ENCODE data around the gene GNPAT.

GNPAT gene

DNA sequence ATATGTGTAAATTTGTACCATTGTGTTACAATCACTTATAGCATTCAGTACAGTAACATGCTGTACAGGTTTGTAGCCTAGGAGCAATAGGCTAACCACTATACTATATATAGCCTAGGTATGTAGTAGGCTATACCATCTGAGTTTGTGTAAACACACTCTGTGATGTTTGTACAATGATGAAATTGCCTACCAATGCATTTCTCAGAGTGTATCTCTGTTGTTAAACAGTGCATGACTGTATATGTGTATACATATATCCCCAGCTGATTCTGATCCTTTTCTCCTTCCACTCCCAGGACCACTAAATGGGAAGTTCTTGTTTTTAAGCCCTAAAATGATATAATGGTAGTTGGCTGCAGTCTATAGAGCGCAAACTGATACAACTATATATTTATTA, 7.8 kb downstream of the GNPAT start:
- peaks cover 5 to 8% of the 10 kb centered on the region in 2 donors for H3K36me3 ChIP-seq (ENCODE audit: control insufficient read depth in 2 of 2, insufficient read depth in 2 of 2, low read length in 2 of 2)

DNA sequence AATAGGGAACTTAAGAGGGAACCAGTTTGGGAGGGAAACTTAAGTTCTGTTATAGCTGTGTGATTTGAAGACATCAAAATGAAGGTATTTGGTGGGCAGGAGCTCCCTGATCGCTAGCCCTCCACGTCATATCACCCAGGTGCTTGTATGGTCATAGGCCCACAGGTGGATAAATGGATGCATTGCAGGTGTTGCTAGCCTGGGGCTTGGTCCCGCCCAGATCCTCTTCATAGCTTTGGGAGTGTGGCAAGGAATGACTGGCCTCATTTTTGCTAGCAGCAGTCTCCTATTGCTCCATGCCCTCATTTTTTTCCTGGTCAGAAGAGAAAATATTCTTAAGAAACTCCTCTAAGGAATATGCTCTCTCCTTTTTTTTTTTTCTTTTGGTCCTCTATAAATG, 11.3 kb downstream of the GNPAT start:
- no peaks in the 10 kb centered on the region for H3K27me3 ChIP-seq (ENCODE audit: control insufficient read depth in 1 of 2, insufficient read depth in 2 of 2, low read length in 2 of 2)
- H3K27ac ChIP-seq (ENCODE audit: low read length): no peak overlapping the region
- H3K4me1 ChIP-seq (ENCODE audit: control insufficient read depth, insufficient read depth, low read length): no peaks in the 10 kb centered on the region
- peaks cover 17 to 22% of the 10 kb centered on the region in 2 donors for H3K36me3 ChIP-seq (ENCODE audit: control insufficient read depth in 2 of 2, insufficient read depth in 2 of 2, low read length in 2 of 2)
- H3K9ac ChIP-seq (ENCODE audit: low read length in 2 of 2): no peak overlapping the region
- H3K9me3 ChIP-seq (ENCODE audit: control insufficient read depth in 2 of 2, low read length in 2 of 2): no peaks in the 10 kb centered on the region
- H3K4me3 ChIP-seq (ENCODE audit: low read length in 2 of 2): no peak overlapping the region

More for the DNA sequence above, 7.8 kb downstream of the GNPAT start:
- H3K27me3 ChIP-seq (ENCODE audit: control insufficient read depth in 1 of 2, insufficient read depth in 2 of 2, low read length in 2 of 2): no peaks in the 10 kb centered on the region
- H3K4me3 ChIP-seq (ENCODE audit: low read length in 2 of 2): no peak overlapping the region
- no peaks in the 10 kb centered on the region for H3K4me1 ChIP-seq (ENCODE audit: control insufficient read depth, insufficient read depth, low read length)
- no peak overlapping the region for H3K9ac ChIP-seq (ENCODE audit: low read length in 2 of 2)
- no peaks in the 10 kb centered on the region for H3K9me3 ChIP-seq (ENCODE audit: control insufficient read depth in 2 of 2, low read length in 2 of 2)
- no peak overlapping the region for H3K27ac ChIP-seq (ENCODE audit: low read length)

GRCh38 chr1:231260351-231260750, 19.3 kb downstream of the GNPAT start:
- Histone ChIP-seq H3K4me3 (ENCODE audit: low read length in 2 of 2) (no peak overlapping the region), H3K9me3 (ENCODE audit: control insufficient read depth in 2 of 2, low read length in 2 of 2) (no peaks in the 10 kb centered on the region), H3K36me3 (ENCODE audit: control insufficient read depth in 2 of 2, insufficient read depth in 2 of 2, low read length in 2 of 2) (peaks cover 42% of the 10 kb centered on the region in 2 donors), H3K27ac (ENCODE audit: low read length) (no peak overlapping the region), H3K4me1 (ENCODE audit: control insufficient read depth, insufficient read depth, low read length) (no peaks in the 10 kb centered on the region), H3K27me3 (ENCODE audit: control insufficient read depth in 1 of 2, insufficient read depth in 2 of 2, low read length in 2 of 2) (no peaks in the 10 kb centered on the region), H3K9ac (ENCODE audit: low read length in 2 of 2) (no peak overlapping the region)

DNA sequence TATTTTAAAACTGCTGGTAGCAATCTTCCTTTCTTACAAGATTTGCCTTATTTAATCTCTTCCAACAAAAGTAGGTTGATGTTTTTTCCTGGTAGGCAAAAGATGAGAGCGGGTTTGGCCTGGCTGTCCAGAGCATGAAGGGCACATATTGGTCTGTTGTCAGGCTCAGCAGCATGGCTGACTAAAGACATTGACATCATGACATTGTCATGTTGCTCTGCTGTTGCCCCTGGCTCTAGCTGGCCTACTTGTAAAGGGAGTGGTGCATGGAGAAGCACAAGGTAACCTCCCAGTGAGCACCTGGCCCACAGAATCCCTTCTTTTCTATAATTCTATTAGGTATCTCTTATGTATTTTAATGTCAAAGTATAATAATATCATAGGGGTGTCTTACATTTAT, 23.6 kb downstream of the GNPAT start:
- Histone ChIP-seq H3K27ac (ENCODE audit: low read length) (no peak overlapping the region), H3K9ac (ENCODE audit: low read length in 2 of 2) (no peak overlapping the region), H3K27me3 (ENCODE audit: control insufficient read depth in 1 of 2, insufficient read depth in 2 of 2, low read length in 2 of 2) (no peaks in the 10 kb centered on the region), H3K9me3 (ENCODE audit: control insufficient read depth in 2 of 2, low read length in 2 of 2) (no peaks in the 10 kb centered on the region), H3K4me3 (ENCODE audit: low read length in 2 of 2) (no peak overlapping the region), H3K4me1 (ENCODE audit: control insufficient read depth, insufficient read depth, low read length) (no peaks in the 10 kb centered on the region), H3K36me3 (ENCODE audit: control insufficient read depth in 2 of 2, insufficient read depth in 2 of 2, low read length in 2 of 2) (peaks cover 50 to 52% of the 10 kb centered on the region in 2 donors)

- Histone ChIP-seq H3K4me1 (ENCODE audit: control insufficient read depth, insufficient read depth, low read length) (no peaks in the 10 kb centered on the region), H3K4me3 (ENCODE audit: low read length in 2 of 2) (no peak overlapping the region), H3K27ac (ENCODE audit: low read length) (no peak overlapping the region), H3K9ac (ENCODE audit: low read length in 2 of 2) (no peak overlapping the region), H3K36me3 (ENCODE audit: control insufficient read depth in 2 of 2, insufficient read depth in 2 of 2, low read length in 2 of 2) (peaks cover 42 to 44% of the 10 kb centered on the region in 2 donors), H3K27me3 (ENCODE audit: control insufficient read depth in 1 of 2, insufficient read depth in 2 of 2, low read length in 2 of 2) (no peaks in the 10 kb centered on the region), H3K9me3 (ENCODE audit: control insufficient read depth in 2 of 2, low read length in 2 of 2) (no peaks in the 10 kb centered on the region)
Observed at GRCh38 chr1:231265379-231265778, 24.4 kb downstream of the GNPAT start.

DNA sequence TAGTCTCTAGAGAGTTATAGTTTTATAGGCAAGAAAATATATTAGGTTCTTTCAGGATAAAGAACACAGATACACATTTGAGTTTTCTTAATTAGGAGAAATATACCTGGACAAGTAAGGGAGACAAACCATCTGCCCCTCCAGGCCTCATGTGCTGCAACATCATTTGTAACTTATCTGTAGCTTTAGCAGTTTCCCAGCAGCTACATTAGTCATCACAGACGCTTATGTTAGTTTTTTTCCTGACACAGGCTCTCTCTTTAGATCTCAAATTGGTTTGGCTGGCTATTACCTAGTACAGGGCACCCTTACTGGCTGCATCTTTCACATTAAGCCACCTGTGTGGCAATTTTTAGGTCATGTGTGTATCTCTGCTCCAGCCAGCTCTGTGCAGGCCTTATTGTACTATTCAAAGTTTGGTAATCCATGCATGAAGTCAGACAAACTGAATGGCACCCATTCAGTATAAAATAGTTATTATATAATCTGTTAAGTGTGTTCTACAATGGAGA, 25.9 kb downstream of the GNPAT start:
- H3K27me3 ChIP-seq (ENCODE audit: control insufficient read depth in 1 of 2, insufficient read depth in 2 of 2, low read length in 2 of 2): no peaks in the 10 kb centered on the region
- no peaks in the 10 kb centered on the region for H3K4me1 ChIP-seq (ENCODE audit: control insufficient read depth, insufficient read depth, low read length)
- H3K4me3 ChIP-seq (ENCODE audit: low read length in 2 of 2): no peak overlapping the region
- peaks cover 43 to 48% of the 10 kb centered on the region in 2 donors for H3K36me3 ChIP-seq (ENCODE audit: control insufficient read depth in 2 of 2, insufficient read depth in 2 of 2, low read length in 2 of 2)
- no peaks in the 10 kb centered on the region for H3K9me3 ChIP-seq (ENCODE audit: control insufficient read depth in 2 of 2, low read length in 2 of 2)
- no peak overlapping the region for H3K27ac ChIP-seq (ENCODE audit: low read length)
- no peak overlapping the region for H3K9ac ChIP-seq (ENCODE audit: low read length in 2 of 2)

- H3K36me3 ChIP-seq (ENCODE audit: control insufficient read depth in 2 of 2, insufficient read depth in 2 of 2, low read length in 2 of 2): peaks cover 50 to 54% of the 10 kb centered on the region in 2 donors
- no peaks in the 10 kb centered on the region for H3K4me1 ChIP-seq (ENCODE audit: control insufficient read depth, insufficient read depth, low read length)
- no peak overlapping the region for H3K27ac ChIP-seq (ENCODE audit: low read length)
- H3K9ac ChIP-seq (ENCODE audit: low read length in 2 of 2): no peak overlapping the region
- no peak overlapping the region for H3K4me3 ChIP-seq (ENCODE audit: low read length in 2 of 2)
- no peaks in the 10 kb centered on the region for H3K9me3 ChIP-seq (ENCODE audit: control insufficient read depth in 2 of 2, low read length in 2 of 2)
- no peaks in the 10 kb centered on the region for H3K27me3 ChIP-seq (ENCODE audit: control insufficient read depth in 1 of 2, insufficient read depth in 2 of 2, low read length in 2 of 2)
Observed at GRCh38 chr1:231272173-231272572, 31.2 kb downstream of the GNPAT start.

- no peaks in the 10 kb centered on the region for H3K9me3 ChIP-seq (ENCODE audit: control insufficient read depth in 2 of 2, low read length in 2 of 2)
- H3K27ac ChIP-seq (ENCODE audit: low read length): no peak overlapping the region
- H3K4me1 ChIP-seq (ENCODE audit: control insufficient read depth, insufficient read depth, low read length): no peaks in the 10 kb centered on the region
- H3K9ac ChIP-seq (ENCODE audit: low read length in 2 of 2): no peak overlapping the region
- no peaks in the 10 kb centered on the region for H3K27me3 ChIP-seq (ENCODE audit: control insufficient read depth in 1 of 2, insufficient read depth in 2 of 2, low read length in 2 of 2)
- H3K4me3 ChIP-seq (ENCODE audit: low read length in 2 of 2): no peak overlapping the region
- peaks cover 49 to 53% of the 10 kb centered on the region in 2 donors for H3K36me3 ChIP-seq (ENCODE audit: control insufficient read depth in 2 of 2, insufficient read depth in 2 of 2, low read length in 2 of 2)
Observed at GRCh38 chr1:231272880-231273279, 31.9 kb downstream of the GNPAT start.

GRCh38 chr1:231274119-231274825, 33.3 kb downstream of the GNPAT start:
- H3K9me3 ChIP-seq (ENCODE audit: control insufficient read depth in 2 of 2, low read length in 2 of 2): no peaks in the 10 kb centered on the region
- no peaks in the 10 kb centered on the region for H3K27me3 ChIP-seq (ENCODE audit: control insufficient read depth in 1 of 2, insufficient read depth in 2 of 2, low read length in 2 of 2)
- H3K9ac ChIP-seq (ENCODE audit: low read length in 2 of 2): no peak overlapping the region
- H3K4me3 ChIP-seq (ENCODE audit: low read length in 2 of 2): no peak overlapping the region
- H3K4me1 ChIP-seq (ENCODE audit: control insufficient read depth, insufficient read depth, low read length): no peaks in the 10 kb centered on the region
- H3K27ac ChIP-seq (ENCODE audit: low read length): no peak overlapping the region
- peaks cover 44 to 51% of the 10 kb centered on the region in 2 donors for H3K36me3 ChIP-seq (ENCODE audit: control insufficient read depth in 2 of 2, insufficient read depth in 2 of 2, low read length in 2 of 2)

DNA sequence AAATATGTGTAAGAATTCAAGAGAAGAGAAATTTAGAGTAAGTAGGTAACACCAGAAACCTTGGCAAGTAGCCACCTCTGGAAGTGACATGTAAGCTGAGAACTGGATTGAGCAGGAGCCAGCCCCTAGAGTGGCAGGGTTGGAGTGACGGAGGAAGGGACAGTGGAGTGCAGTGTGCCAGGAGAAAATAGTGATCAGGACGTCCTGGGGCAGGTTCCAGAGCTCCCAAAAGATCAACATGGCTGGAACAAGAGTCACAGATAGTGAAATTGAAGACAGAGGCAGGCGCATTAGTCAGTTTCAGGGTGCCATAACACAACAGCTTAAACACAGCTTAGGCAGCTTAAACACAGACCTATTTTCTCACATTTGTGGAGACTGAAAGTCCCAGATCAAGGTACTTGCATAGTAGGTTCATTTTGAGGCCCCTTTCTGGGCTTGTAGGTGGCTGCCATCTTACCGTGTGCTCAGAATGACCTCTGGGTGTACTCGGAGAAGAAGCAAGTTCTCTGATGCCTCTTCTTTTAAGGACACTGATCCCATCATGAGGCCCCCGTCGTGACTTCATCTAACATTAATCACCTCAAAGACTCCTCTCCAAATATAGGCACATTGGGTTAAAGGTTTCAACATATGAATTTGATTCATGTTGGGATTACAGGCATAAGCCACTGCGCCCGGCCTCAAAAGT, 37.2 kb downstream of the GNPAT start:
- H3K9me3 ChIP-seq (ENCODE audit: control insufficient read depth in 2 of 2, low read length in 2 of 2): no peaks in the 10 kb centered on the region
- H3K36me3 ChIP-seq (ENCODE audit: control insufficient read depth in 2 of 2, insufficient read depth in 2 of 2, low read length in 2 of 2): peaks cover 30 to 38% of the 10 kb centered on the region in 2 donors
- H3K27ac ChIP-seq (ENCODE audit: low read length): no peak overlapping the region
- no peak overlapping the region for H3K9ac ChIP-seq (ENCODE audit: low read length in 2 of 2)
- H3K4me1 ChIP-seq (ENCODE audit: control insufficient read depth, insufficient read depth, low read length): no peaks in the 10 kb centered on the region
- no peak overlapping the region for H3K4me3 ChIP-seq (ENCODE audit: low read length in 2 of 2)
- no peaks in the 10 kb centered on the region for H3K27me3 ChIP-seq (ENCODE audit: control insufficient read depth in 1 of 2, insufficient read depth in 2 of 2, low read length in 2 of 2)

DNA sequence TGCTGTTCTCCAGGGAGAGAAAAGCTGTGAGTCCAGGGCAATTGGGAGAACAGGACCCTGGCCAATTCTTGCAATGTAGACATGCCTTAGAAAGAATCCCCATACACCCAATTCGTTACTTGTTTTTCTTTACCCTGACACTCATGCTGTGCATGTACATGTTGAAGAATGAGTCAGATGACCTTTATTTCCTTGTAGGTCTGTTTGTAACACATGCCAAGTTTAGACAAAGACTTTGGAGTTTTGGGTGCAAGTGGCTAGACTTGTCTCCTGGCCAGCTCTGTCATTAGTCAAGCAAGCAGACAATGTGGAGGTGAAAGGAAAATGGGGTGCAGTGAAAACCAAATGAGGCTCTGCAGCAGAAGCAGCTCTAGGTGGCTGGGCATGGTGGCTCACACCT, 38.1 kb downstream of the GNPAT start:
- no peak overlapping the region for H3K27ac ChIP-seq (ENCODE audit: low read length)
- H3K4me3 ChIP-seq (ENCODE audit: low read length in 2 of 2): no peak overlapping the region

More for the DNA sequence above, 38.1 kb downstream of the GNPAT start:
- Histone ChIP-seq H3K9ac (ENCODE audit: low read length in 2 of 2) (no peak overlapping the region), H3K9me3 (ENCODE audit: control insufficient read depth in 2 of 2, low read length in 2 of 2) (no peaks in the 10 kb centered on the region), H3K36me3 (ENCODE audit: control insufficient read depth in 2 of 2, insufficient read depth in 2 of 2, low read length in 2 of 2) (peaks cover 24 to 36% of the 10 kb centered on the region in 2 donors), H3K4me1 (ENCODE audit: control insufficient read depth, insufficient read depth, low read length) (no peaks in the 10 kb centered on the region), H3K27me3 (ENCODE audit: control insufficient read depth in 1 of 2, insufficient read depth in 2 of 2, low read length in 2 of 2) (no peaks in the 10 kb centered on the region)
